ENCODE data around the gene TNS1. TPM values are rescaled to one million over a fixed set of nuclear protein-coding genes. Genes with fewer than 3 reads are reported as not detected.

The TNS1 gene
- total RNA-seq, 1 experiment from 2014 or later: 0.49 TPM

- DNase-seq (ENCODE audit: low read depth, low spot score): no peak
- CTCF ChIA-PET: interaction anchor here (0.6 kb wide), 1 partner anchor 86 kb away, joined by 3 read pairs; no protein-coding TSS in a partner anchor
- Histone ChIP-seq H3K4me1 (ENCODE audit: control insufficient read depth, insufficient read depth, low read length) (no peaks in the 10 kb centered on the region), H3K9me3 (ENCODE audit: control insufficient read depth, insufficient read depth, low read depth, low read length) (no peaks in the 10 kb centered on the region), H3K4me3 (ENCODE audit: low read depth in 2 of 2, low read length in 2 of 2) (no peak overlapping the region), H3K36me3 (ENCODE audit: control insufficient read depth, insufficient read depth, low read length) (no peaks in the 10 kb centered on the region), H3K27ac (ENCODE audit: low read length) (no peak overlapping the region), H3K27me3 (ENCODE audit: control insufficient read depth, insufficient read depth, low read length) (no peaks in the 10 kb centered on the region)
- no TSS peak for BruUV-seq (replicated peaks)
- TF ChIP-seq CTCF (IDR thresholded peaks at IDR 0.05): no peak
- no peak for TF ChIP-seq TCF7L2 (IDR thresholded peaks at IDR 0.05; ENCODE audit: low read depth, low read length)
- TF ChIP-seq POLR2AphosphoS5 (IDR thresholded peaks at IDR 0.05; ENCODE audit: low read depth, low read length): no peak
- no peak for TF ChIP-seq REST (IDR thresholded peaks at IDR 0.05; ENCODE audit: insufficient read depth in 1 of 2, low read depth in 2 of 2, low read length in 1 of 2)
- TF ChIP-seq SIN3A (IDR thresholded peaks at IDR 0.05; ENCODE audit: borderline replicate concordance, insufficient read depth, low read depth, low read length): no peak
- ATAC-seq: no peak
- in situ Hi-C loops (cut with HindIII; ENCODE audit: low pct_unique_long_range_greater_than_20kb, low sequenced_read_pairs): no loop called here
- POLR2A ChIA-PET: no interaction called here
- intact Hi-C loops (cut with micrococcal nuclease; ENCODE audit: unreplicated experiment): loop anchor here (5.0 kb wide), 1 partner anchor 242 kb away; no protein-coding TSS in a partner anchor
Measured at GRCh38 chr2:218029366-218030360, 26.9 kb upstream of the TNS1 start.

- Histone ChIP-seq H3K27ac (ENCODE audit: low read length) (no peak overlapping the region), H3K36me3 (ENCODE audit: control insufficient read depth, insufficient read depth, low read length) (no peaks in the 10 kb centered on the region), H3K9me3 (ENCODE audit: control insufficient read depth, insufficient read depth, low read depth, low read length) (no peaks in the 10 kb centered on the region), H3K4me3 (ENCODE audit: low read depth in 2 of 2, low read length in 2 of 2) (no peak overlapping the region), H3K27me3 (ENCODE audit: control insufficient read depth, insufficient read depth, low read length) (no peaks in the 10 kb centered on the region), H3K4me1 (ENCODE audit: control insufficient read depth, insufficient read depth, low read length) (no peaks in the 10 kb centered on the region)
- no peak for TF ChIP-seq REST (IDR thresholded peaks at IDR 0.05; ENCODE audit: insufficient read depth in 1 of 2, low read depth in 2 of 2, low read length in 1 of 2)
- no peak for TF ChIP-seq POLR2AphosphoS5 (IDR thresholded peaks at IDR 0.05; ENCODE audit: low read depth, low read length)
- TF ChIP-seq SIN3A (IDR thresholded peaks at IDR 0.05; ENCODE audit: borderline replicate concordance, insufficient read depth, low read depth, low read length): no peak
- TF ChIP-seq CTCF (IDR thresholded peaks at IDR 0.05): no peak
- TF ChIP-seq TCF7L2 (IDR thresholded peaks at IDR 0.05; ENCODE audit: low read depth, low read length): no peak
- intact Hi-C loops (cut with micrococcal nuclease; ENCODE audit: unreplicated experiment): no loop called here
- no TSS peak for BruUV-seq (replicated peaks)
- ChIA-PET CTCF (no interaction called here), POLR2A (no interaction called here)
- no peak for ATAC-seq
- DNase-seq (ENCODE audit: low read depth, low spot score): no peak
- in situ Hi-C loops (cut with HindIII; ENCODE audit: low pct_unique_long_range_greater_than_20kb, low sequenced_read_pairs): no loop called here
Measured at GRCh38 chr2:218028562-218029348, 26.0 kb upstream of the TNS1 start.

Measured in Panc1 (cell line).